Immature natural killer cell (primary cell): ENCODE results near the gene ZNF24. TPM values are rescaled to one million over a fixed set of nuclear protein-coding genes. Genes with fewer than 3 reads are reported as not detected.

Experiments used
- DNase-seq, 3 donors: peaks; one replicate each; pipeline ENCODE4 v3.0.0; 2022; ENCODE audit warnings: mixed read lengths in 1 of 3
- H3K27ac Mint-ChIP-seq, 6 donors: one replicate each; pipeline ENCODE4 v1.8.0; 2020; ENCODE audit warnings: mixed read lengths in 6 of 6, mild to moderate bottlenecking in 5 of 6, inconsistent platforms in 4 of 6, moderate library complexity in 3 of 6
- H3K27me3 Mint-ChIP-seq, 3 donors: one replicate each; pipeline ENCODE4 v1.8.0; 2020 to 2021; ENCODE audit warnings: low read depth in 3 of 3, mild to moderate bottlenecking in 3 of 3, mixed read lengths in 3 of 3, moderate library complexity in 3 of 3, inconsistent platforms in 1 of 3
- H3K36me3 Mint-ChIP-seq, 3 donors: one replicate each; pipeline ENCODE4 v1.8.0; 2020; ENCODE audit warnings: mixed read lengths in 3 of 3, inconsistent platforms in 2 of 3, mild to moderate bottlenecking in 2 of 3
- H3K4me1 Mint-ChIP-seq, 2 donors: one replicate each; pipeline ENCODE4 v1.8.0; 2020; ENCODE audit warnings: inconsistent platforms in 2 of 2, mild to moderate bottlenecking in 2 of 2, mixed read lengths in 2 of 2, moderate library complexity in 1 of 2
- H3K4me3 Mint-ChIP-seq, 5 donors: one replicate each; pipeline ENCODE4 v1.8.0; 2020; ENCODE audit warnings: mild to moderate bottlenecking in 5 of 5, mixed read lengths in 5 of 5, inconsistent platforms in 3 of 5, moderate library complexity in 3 of 5
- H3K9me3 Mint-ChIP-seq, 6 donors: one replicate each; pipeline ENCODE4 v1.8.0; 2020; ENCODE audit warnings: mild to moderate bottlenecking in 6 of 6, mixed read lengths in 6 of 6, inconsistent platforms in 4 of 6, moderate library complexity in 3 of 6
- polyA plus RNA-seq, 3 donors: library from polyadenylated mRNA; unstranded; fragments of 300-500 nt; fragmentation: Illumina TruSeq; gene quantifications; one replicate each; pipeline ENCODE4 v1.2.3, GENCODE V29; 2021

ZNF24 gene
- polyA plus RNA-seq, 3 donors from 2014 or later = 46.4 to 83.3 (median 76.7) TPM

DNA sequence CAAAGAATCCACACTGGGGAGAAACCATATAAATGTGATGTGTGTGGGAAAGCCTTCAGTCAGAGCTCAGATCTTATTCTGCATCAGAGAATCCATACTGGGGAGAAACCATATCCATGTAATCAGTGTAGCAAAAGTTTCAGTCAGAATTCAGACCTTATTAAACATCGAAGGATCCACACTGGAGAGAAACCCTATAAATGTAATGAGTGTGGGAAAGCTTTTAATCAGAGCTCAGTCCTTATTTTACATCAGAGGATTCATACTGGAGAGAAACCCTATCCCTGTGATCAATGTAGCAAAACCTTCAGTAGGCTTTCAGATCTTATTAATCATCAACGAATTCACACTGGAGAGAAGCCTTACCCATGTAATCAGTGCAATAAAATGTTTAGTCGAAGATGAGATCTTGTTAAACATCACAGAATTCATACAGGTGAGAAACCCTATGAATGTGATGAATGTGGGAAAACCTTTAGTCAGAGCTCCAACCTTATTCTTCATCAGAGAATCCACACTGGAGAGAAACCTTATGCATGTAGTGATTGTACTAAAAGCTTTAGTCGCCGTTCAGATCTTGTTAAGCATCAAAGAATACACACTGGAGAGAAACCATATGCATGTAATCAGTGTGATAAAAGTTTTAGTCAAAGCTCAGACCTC, 37.5 kb downstream of the ZNF24 start:
- peaks cover 0 to 4% (median 0%) of the 10 kb centered on the region in 3 donors for H3K27me3 Mint-ChIP-seq
- H3K9me3 Mint-ChIP-seq = peaks cover 55 to 89% (median 77%) of the 10 kb centered on the region in 6 donors
- no peak for DNase-seq
- H3K4me3 Mint-ChIP-seq = no peak overlapping the region
- peaks cover 61 to 76% (median 66%) of the 10 kb centered on the region in 3 donors for H3K36me3 Mint-ChIP-seq
- H3K27ac Mint-ChIP-seq = no peak overlapping the region
- H3K4me1 Mint-ChIP-seq = peaks cover 2% of the 10 kb centered on the region in 2 donors

DNA sequence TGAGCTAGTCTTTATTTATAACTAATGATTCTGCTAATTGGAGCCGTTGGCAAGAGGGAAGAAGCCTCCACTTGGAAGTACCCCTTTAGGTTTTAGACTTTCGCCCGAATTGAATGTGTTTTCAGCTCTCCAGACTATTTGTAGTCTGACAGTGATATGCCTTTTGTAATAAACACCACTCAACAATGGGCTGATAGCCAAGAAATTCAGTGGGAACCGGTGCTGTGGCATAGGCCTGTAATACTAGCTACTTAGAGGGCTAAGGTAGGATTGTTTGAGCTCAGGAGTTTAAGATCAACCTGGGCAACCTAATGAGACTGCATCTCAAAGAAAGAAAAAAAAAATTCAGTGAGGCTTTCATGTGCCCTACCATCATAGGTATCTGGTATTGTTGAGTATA, 40.6 kb downstream of the ZNF24 start:
- H3K27ac Mint-ChIP-seq = no peak overlapping the region
- peaks cover 68 to 91% (median 76%) of the 10 kb centered on the region in 3 donors for H3K36me3 Mint-ChIP-seq

DNA sequence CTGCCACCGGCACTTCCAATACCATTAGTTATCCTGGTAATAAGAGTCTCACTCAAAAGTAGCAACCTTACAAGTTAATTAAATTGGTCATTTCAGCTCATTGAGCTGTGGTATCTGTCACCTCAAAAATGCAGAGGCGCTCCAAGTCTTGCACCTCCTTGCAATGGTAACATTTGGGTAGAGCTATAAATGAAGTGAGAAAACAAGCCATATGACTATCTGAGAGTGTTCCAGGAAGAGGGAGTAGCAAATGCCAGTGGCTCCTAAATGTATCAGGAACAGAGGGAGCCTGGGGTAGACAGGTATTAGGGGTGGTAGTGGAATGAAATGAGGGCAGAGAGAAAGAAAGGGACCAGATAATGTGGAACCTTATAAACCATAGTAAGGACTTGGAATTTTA, 48.2 kb downstream of the ZNF24 start:
- H3K9me3 Mint-ChIP-seq = peaks cover 0 to 4% (median 0%) of the 10 kb centered on the region in 6 donors
- no peak overlapping the region for H3K4me3 Mint-ChIP-seq
- H3K27me3 Mint-ChIP-seq = no peaks in the 10 kb centered on the region
- DNase-seq = no peak
- no peak overlapping the region for H3K27ac Mint-ChIP-seq
- peaks cover 16 to 49% (median 32%) of the 10 kb centered on the region in 3 donors for H3K36me3 Mint-ChIP-seq
- H3K4me1 Mint-ChIP-seq = peaks cover 46 to 90% of the 10 kb centered on the region in 2 donors

More for the DNA sequence above, 40.6 kb downstream of the ZNF24 start:
- no peak overlapping the region for H3K4me3 Mint-ChIP-seq
- no peak for DNase-seq
- peaks cover 46 to 65% (median 56%) of the 10 kb centered on the region in 6 donors for H3K9me3 Mint-ChIP-seq
- H3K27me3 Mint-ChIP-seq = peaks cover 0 to 4% (median 0%) of the 10 kb centered on the region in 3 donors
- H3K4me1 Mint-ChIP-seq = peaks cover 7 to 24% of the 10 kb centered on the region in 2 donors

GRCh38 chr18:35291166-35291565, 53.1 kb downstream of the ZNF24 start:
- Mint-ChIP-seq H3K9me3 (no peaks in the 10 kb centered on the region), H3K4me1 (peaks cover 57 to 80% of the 10 kb centered on the region in 2 donors), H3K36me3 (peaks cover 0 to 17% (median 7%) of the 10 kb centered on the region in 3 donors), H3K4me3 (peak overlapping the region; percentile 94 to 99 (median 96)), H3K27ac (peak overlapping the region; percentile 95 to 100 (median 97)), H3K27me3 (peaks cover 10 to 16% (median 12%) of the 10 kb centered on the region in 3 donors)
- no peak for DNase-seq

- Mint-ChIP-seq H3K36me3 (peaks cover 0 to 13% (median 7%) of the 10 kb centered on the region in 3 donors), H3K4me1 (peaks cover 53 to 70% of the 10 kb centered on the region in 2 donors), H3K4me3 (peak within 1 kb of the TSS; percentile 94 to 99 (median 96)), H3K27me3 (peaks cover 10 to 16% (median 12%) of the 10 kb centered on the region in 3 donors), H3K9me3 (no peaks in the 10 kb centered on the region), H3K27ac (peak within 1 kb of the TSS; percentile 95 to 100 (median 97))
- DNase-seq = peak; percentile 95 to 96 (median 95)
Observed at GRCh38 chr18:35290094-35290735, 54.0 kb downstream of the ZNF24 start, which contains the start of gene ZSCAN30. Gene ZSCAN30 (minus strand): TSS chr18:35290229. CDS start chr18:35264352, 25,877 bp downstream.

DNA sequence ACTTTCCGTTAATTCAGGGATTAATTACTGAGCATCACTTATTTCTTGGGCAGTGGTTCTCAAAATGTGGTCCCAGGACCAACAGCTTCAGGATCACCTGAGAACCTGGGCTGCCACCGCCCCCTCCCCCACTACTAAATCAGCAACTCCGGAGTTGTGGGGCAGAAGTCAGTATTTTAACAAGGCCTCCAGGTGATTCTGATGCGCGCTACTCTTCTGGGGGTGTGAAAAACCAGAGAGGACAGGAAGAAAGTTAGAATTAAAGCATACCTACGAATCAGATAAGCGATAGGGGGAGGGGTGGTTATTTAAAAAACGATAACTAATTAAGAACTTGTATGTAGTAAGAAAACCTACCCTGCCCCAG, 54.5 kb downstream of the ZNF24 start:
- H3K36me3 Mint-ChIP-seq = peaks cover 0 to 8% (median 7%) of the 10 kb centered on the region in 3 donors
- no peak for DNase-seq
- no peaks in the 10 kb centered on the region for H3K9me3 Mint-ChIP-seq
- H3K4me3 Mint-ChIP-seq = peak overlapping the region; percentile 94 to 99 (median 96)
- peak overlapping the region; percentile 95 to 100 (median 97) for H3K27ac Mint-ChIP-seq
- H3K27me3 Mint-ChIP-seq = peaks cover 10 to 16% (median 12%) of the 10 kb centered on the region in 3 donors
- H3K4me1 Mint-ChIP-seq = peaks cover 48 to 65% of the 10 kb centered on the region in 2 donors

GRCh38 chr18:35289293-35289692, 54.9 kb downstream of the ZNF24 start:
- H3K9me3 Mint-ChIP-seq = no peaks in the 10 kb centered on the region
- peaks cover 44 to 61% of the 10 kb centered on the region in 2 donors for H3K4me1 Mint-ChIP-seq
- H3K36me3 Mint-ChIP-seq = peaks cover 0 to 7% (median 5%) of the 10 kb centered on the region in 3 donors
- peak overlapping the region; percentile 94 to 99 (median 96) for H3K4me3 Mint-ChIP-seq
- H3K27me3 Mint-ChIP-seq = peaks cover 10 to 16% (median 12%) of the 10 kb centered on the region in 3 donors
- DNase-seq = no peak
- peak overlapping the region; percentile 95 to 100 (median 97) for H3K27ac Mint-ChIP-seq

- Mint-ChIP-seq H3K9me3 (no peaks in the 10 kb centered on the region), H3K4me3 (no peak overlapping the region), H3K27ac (no peak overlapping the region), H3K4me1 (peaks cover 14 to 17% of the 10 kb centered on the region in 2 donors), H3K27me3 (peaks cover 3 to 5% (median 5%) of the 10 kb centered on the region in 3 donors), H3K36me3 (peaks cover 5 to 15% (median 6%) of the 10 kb centered on the region in 3 donors)
- no peak for DNase-seq
Observed at GRCh38 chr18:35284841-35285240, 59.4 kb downstream of the ZNF24 start.

DNA sequence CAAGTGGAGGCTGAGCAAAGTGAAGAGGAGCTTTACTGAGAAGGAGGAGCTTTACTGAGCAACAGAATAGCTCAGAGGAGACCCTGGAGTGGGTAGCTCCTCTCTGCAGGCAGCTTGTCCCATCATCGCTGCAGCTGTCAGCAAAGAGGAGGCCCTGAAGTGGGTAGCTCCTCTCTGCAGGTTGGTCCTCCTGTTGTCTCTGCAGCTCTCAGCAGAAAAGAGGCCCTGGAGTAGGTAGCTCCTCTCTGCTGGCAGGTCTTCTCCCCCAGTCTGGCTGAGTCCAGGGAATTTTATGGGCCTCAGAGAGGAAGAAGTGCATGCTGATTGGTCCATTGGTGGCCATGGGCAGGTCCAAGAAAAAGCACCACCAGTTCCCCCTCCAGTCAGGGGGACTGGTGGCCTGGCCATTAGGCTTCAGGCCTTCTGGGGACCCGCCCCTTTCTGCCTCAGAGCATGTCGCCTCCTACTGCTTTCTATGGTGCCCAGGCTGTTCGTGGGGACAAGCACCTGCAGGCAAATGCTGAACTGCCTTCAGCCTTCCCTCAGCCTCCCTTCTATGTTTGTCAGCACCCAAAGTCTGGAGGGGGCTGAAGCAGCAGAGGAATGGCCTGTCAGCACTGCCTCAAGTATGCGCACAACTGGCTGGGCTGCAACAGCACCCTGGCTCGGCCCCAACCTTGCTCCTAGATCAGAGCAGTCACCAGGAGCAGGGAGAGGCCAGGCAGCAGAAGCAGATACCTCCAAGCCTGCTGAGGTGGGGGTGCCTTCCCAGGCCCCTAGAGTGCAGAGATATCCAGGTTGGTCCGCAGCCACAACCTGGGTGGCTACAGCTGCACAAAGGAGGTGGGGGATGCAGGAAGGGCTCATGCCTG, 60.1 kb downstream of the ZNF24 start:
- Mint-ChIP-seq H3K36me3 (peaks cover 5 to 15% (median 6%) of the 10 kb centered on the region in 3 donors), H3K27ac (no peak overlapping the region), H3K27me3 (peaks cover 0 to 2% (median 0%) of the 10 kb centered on the region in 3 donors), H3K4me3 (no peak overlapping the region), H3K9me3 (no peaks in the 10 kb centered on the region), H3K4me1 (peaks cover 7 to 10% of the 10 kb centered on the region in 2 donors)
- no peak for DNase-seq

- peaks cover 5 to 22% (median 11%) of the 10 kb centered on the region in 3 donors for H3K36me3 Mint-ChIP-seq
- no peaks in the 10 kb centered on the region for H3K9me3 Mint-ChIP-seq
- no peak overlapping the region for H3K27ac Mint-ChIP-seq
Observed at GRCh38 chr18:35282353-35282752, 61.9 kb downstream of the ZNF24 start.

More at GRCh38 chr18:35282353-35282752, 61.9 kb downstream of the ZNF24 start:
- no peak for DNase-seq
- peaks cover 0 to 4% of the 10 kb centered on the region in 2 donors for H3K4me1 Mint-ChIP-seq
- no peak overlapping the region for H3K4me3 Mint-ChIP-seq
- H3K27me3 Mint-ChIP-seq = no peaks in the 10 kb centered on the region

Other genes starting within 250 kb of the ZNF24 start
- 1 to 10 TPM; 2.7 to 8.1 (median 4.2) TPM for gene ZNF397, start 103.4 kb downstream of the ZNF24 start, polyA plus RNA-seq
- 1 to 10 TPM in 2 of 3 donors, not detected in 1; 3.4 to 4.7 TPM for gene ZSCAN30, start 54.2 kb downstream of the ZNF24 start, polyA plus RNA-seq
- gene ZNF396, start 32.9 kb upstream of the ZNF24 start, polyA plus RNA-seq = 1 to 10 TPM in 1 of 3 donors, under 1 TPM in 1, not detected in 1; 0.53 to 1.0 TPM
- 10 to 100 TPM; 12.7 to 28.6 (median 24.6) TPM for gene INO80C, start 153.5 kb upstream of the ZNF24 start, polyA plus RNA-seq
- gene GALNT1, start 237.3 kb upstream of the ZNF24 start, polyA plus RNA-seq = 100 to 1,000 TPM in 1 of 3 donors, 10 to 100 TPM in 2; 28.5 to 112 (median 59.5) TPM